Loucy (cell line): ENCODE measurements around the gene PHPT1.

Experiments
- EZH2phosphoT487 ChIP-seq: fragments of 200-600 bp; IDR thresholded peaks from 2 replicates; pipeline ENCODE4 v1.6.1; 2018; ENCODE audit warnings: antibody characterized with exemption, mild to moderate bottlenecking, moderate library complexity, borderline replicate concordance
- TF ChIP-seq, protein P1 (sequence below): fragments of 200-600 bp; sonication (generic); conservative IDR thresholded peaks from 2 replicates; pipeline ENCODE4 v1.5.1; 2014; ENCODE audit warnings: mild to moderate bottlenecking, antibody characterized with exemption, low read length

DNA sequence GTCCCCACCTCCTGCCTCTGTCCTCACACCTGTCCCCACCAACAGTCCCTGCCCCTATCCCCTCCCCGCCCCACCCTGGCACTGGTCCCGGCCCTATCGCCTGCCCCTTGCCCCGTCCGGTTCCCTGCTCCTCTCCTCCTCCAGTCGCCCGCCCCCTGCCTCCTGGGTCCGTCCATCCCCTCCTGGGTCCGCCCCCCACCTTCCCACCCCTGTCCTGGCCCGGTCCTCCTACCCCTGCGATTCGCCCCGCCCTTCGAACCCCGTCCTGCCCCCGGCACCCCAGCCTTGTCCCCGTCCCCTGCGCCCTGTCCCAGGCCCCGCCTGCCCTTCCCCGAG is 16.5 kb downstream of the PHPT1 start:
- TF ChIP-seq, protein P1, sequence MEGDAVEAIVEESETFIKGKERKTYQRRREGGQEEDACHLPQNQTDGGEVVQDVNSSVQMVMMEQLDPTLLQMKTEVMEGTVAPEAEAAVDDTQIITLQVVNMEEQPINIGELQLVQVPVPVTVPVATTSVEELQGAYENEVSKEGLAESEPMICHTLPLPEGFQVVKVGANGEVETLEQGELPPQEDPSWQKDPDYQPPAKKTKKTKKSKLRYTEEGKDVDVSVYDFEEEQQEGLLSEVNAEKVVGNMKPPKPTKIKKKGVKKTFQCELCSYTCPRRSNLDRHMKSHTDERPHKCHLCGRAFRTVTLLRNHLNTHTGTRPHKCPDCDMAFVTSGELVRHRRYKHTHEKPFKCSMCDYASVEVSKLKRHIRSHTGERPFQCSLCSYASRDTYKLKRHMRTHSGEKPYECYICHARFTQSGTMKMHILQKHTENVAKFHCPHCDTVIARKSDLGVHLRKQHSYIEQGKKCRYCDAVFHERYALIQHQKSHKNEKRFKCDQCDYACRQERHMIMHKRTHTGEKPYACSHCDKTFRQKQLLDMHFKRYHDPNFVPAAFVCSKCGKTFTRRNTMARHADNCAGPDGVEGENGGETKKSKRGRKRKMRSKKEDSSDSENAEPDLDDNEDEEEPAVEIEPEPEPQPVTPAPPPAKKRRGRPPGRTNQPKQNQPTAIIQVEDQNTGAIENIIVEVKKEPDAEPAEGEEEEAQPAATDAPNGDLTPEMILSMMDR, result no peak
- no peak for TF ChIP-seq EZH2phosphoT487
